CD14-positive monocyte (primary cell): Measurements from ENCODE around the gene MINDY4B. TPM values are rescaled to one million over a fixed set of nuclear protein-coding genes. Genes with fewer than 3 reads are reported as not detected.

Experiments
- DNase-seq, 3 donors: peaks; one replicate each; pipeline ENCODE4 v3.0.0-alpha.2; 2011 to 2022
- H2AFZ ChIP-seq: 2 replicates; pipeline ENCODE4 v1.6.0; 2012; ENCODE audit warnings: mild to moderate bottlenecking, low read depth, low read length, inconsistent platforms; ENCODE audit not compliant: insufficient read depth, poor library complexity, severe bottlenecking
- H3K27ac ChIP-seq, 2 donors: 1 replicate in 1 of 2; 2 replicates in 1 of 2; pipeline ENCODE4 v1.5.1; 2012 to 2013; ENCODE audit warnings: low read length in 2 of 2, control low read depth in 1 of 2, inconsistent platforms in 1 of 2, low read depth in 1 of 2, mild to moderate bottlenecking in 1 of 2
- H3K27me3 ChIP-seq, 2 donors: one replicate each; pipeline versions ENCODE4 v1.6.0 to v1.6.1; 2011 to 2013; ENCODE audit warnings: low read length in 2 of 2; ENCODE audit not compliant: control insufficient read depth in 2 of 2, insufficient read depth in 2 of 2
- H3K36me3 ChIP-seq, 2 donors: replicated peaks in 1 of 2; 1 replicate in 1 of 2; 2 replicates in 1 of 2; pipeline versions ENCODE4 v1.5.1 to v1.6.1; 2012 to 2013; ENCODE audit warnings: low read length in 2 of 2, control low read depth in 1 of 2, inconsistent platforms in 1 of 2, mild to moderate bottlenecking in 1 of 2; ENCODE audit not compliant: insufficient read depth in 2 of 2, control insufficient read depth in 1 of 2
- H3K4me1 ChIP-seq, 2 donors: 1 replicate in 1 of 2; 2 replicates in 1 of 2; pipeline versions ENCODE4 v1.5.1 to v1.6.1; 2012 to 2013; ENCODE audit warnings: low read length in 2 of 2, control low read depth in 1 of 2, inconsistent platforms in 1 of 2, mild to moderate bottlenecking in 1 of 2, moderate library complexity in 1 of 2; ENCODE audit not compliant: insufficient read depth in 2 of 2, control insufficient read depth in 1 of 2
- H3K4me2 ChIP-seq: replicated peaks from 2 replicates; pipeline ENCODE3; 2012; ENCODE audit warnings: low read length, moderate library complexity, mild to moderate bottlenecking; ENCODE audit not compliant: poor library complexity, severe bottlenecking; ENCODE audit errors: extremely low read depth
- H3K4me3 ChIP-seq, 3 experiments: fragments of 200-600 bp in 1 of 3; sonication (generic) in 1 of 3; replicated peaks in 1 of 3; 1 replicate in 2 of 3; 2 replicates in 1 of 3; pipeline ENCODE4 v1.5.1; 2011 to 2013; ENCODE audit warnings: low read length in 3 of 3, mild to moderate bottlenecking in 3 of 3, control low read depth in 2 of 3, low read depth in 2 of 3, inconsistent platforms in 1 of 3, moderate library complexity in 1 of 3
- H3K79me2 ChIP-seq: 2 replicates; pipeline ENCODE4 v1.6.0; 2012; ENCODE audit warnings: mild to moderate bottlenecking, control low read depth, inconsistent platforms, low read length, moderate library complexity; ENCODE audit not compliant: insufficient read depth
- H3K9ac ChIP-seq: 2 replicates; pipeline ENCODE4 v1.6.0; 2017; ENCODE audit warnings: low read length, mild to moderate bottlenecking; ENCODE audit not compliant: insufficient read depth, poor library complexity, severe bottlenecking
- H3K9me3 ChIP-seq, 2 donors: replicated peaks in 1 of 2; 1 replicate in 1 of 2; 2 replicates in 1 of 2; pipeline versions ENCODE4 v1.5.1 to v1.6.1; 2012 to 2013; ENCODE audit warnings: low read length in 2 of 2, control low read depth in 1 of 2; ENCODE audit not compliant: control insufficient read depth in 1 of 2, insufficient read depth in 1 of 2
- H4K20me1 ChIP-seq: 2 replicates; pipeline ENCODE4 v1.6.0; 2012; ENCODE audit warnings: mild to moderate bottlenecking, low read length, control low read depth, moderate library complexity; ENCODE audit not compliant: insufficient read depth
- H3K27ac Mint-ChIP-seq, 7 donors: one replicate each; pipeline ENCODE4 v1.8.0; 2020; ENCODE audit warnings: mild to moderate bottlenecking in 7 of 7, mixed read lengths in 7 of 7, moderate library complexity in 6 of 7, inconsistent platforms in 2 of 7
- H3K27me3 Mint-ChIP-seq, 3 donors: one replicate each; pipeline ENCODE4 v1.8.0; 2021 to 2022; ENCODE audit warnings: low read depth in 3 of 3, mild to moderate bottlenecking in 3 of 3, mixed read lengths in 3 of 3, moderate library complexity in 3 of 3, inconsistent platforms in 1 of 3
- H3K36me3 Mint-ChIP-seq, 2 donors: one replicate each; pipeline ENCODE4 v1.8.0; 2020; ENCODE audit warnings: mixed read lengths in 2 of 2, inconsistent platforms in 1 of 2, mild to moderate bottlenecking in 1 of 2
- H3K4me1 Mint-ChIP-seq: one replicate; pipeline ENCODE4 v1.8.0; 2020; ENCODE audit warnings: mild to moderate bottlenecking, mixed read lengths
- H3K4me3 Mint-ChIP-seq, 2 donors: one replicate each; pipeline ENCODE4 v1.8.0; 2020; ENCODE audit warnings: mild to moderate bottlenecking in 2 of 2, mixed read lengths in 2 of 2, moderate library complexity in 1 of 2
- H3K9me3 Mint-ChIP-seq, 7 donors: one replicate each; pipeline ENCODE4 v1.8.0; 2020 to 2022; ENCODE audit warnings: mixed read lengths in 7 of 7, mild to moderate bottlenecking in 6 of 7, moderate library complexity in 6 of 7, inconsistent platforms in 2 of 7
- WGBS: methylation state at CpG from one replicate; pipeline ENCODE4 v1.1.5; 2013; ENCODE audit warnings: missing lambda C conversion rate; ENCODE audit not compliant: insufficient coverage; 5-methylcytosine and 5-hydroxymethylcytosine counted together
- intact Hi-C, 2 donors: fragments of 100-400 bp; cut with micrococcal nuclease; formaldehyde crosslinking; loops; one replicate each; pipeline versions ENCODE4 v1.15.0 to v1.15.1; 2023
- polyA plus RNA-seq, 3 donors: library from polyadenylated mRNA; depleted of rRNA in 1 of 3; unstranded in 2 of 3; stranded (reverse) in 1 of 3; fragments of 300-500 nt in 2 of 3; fragments of >200 nt in 1 of 3; fragmentation: Illumina TruSeq in 2 of 3; gene quantifications; 1 replicate in 2 of 3; 2 replicates in 1 of 3; pipeline ENCODE4 v1.2.3, GENCODE V29; 2012 to 2021
- TF ChIP-seq, protein P1 (sequence below): fragments of 200-600 bp; IDR thresholded peaks from one replicate; pipeline ENCODE4 v1.8.0; 2022; ENCODE audit warnings: antibody characterized with exemption, mild to moderate bottlenecking

Gene MINDY4B
- polyA plus RNA-seq, 3 donors: not detected

DNA sequence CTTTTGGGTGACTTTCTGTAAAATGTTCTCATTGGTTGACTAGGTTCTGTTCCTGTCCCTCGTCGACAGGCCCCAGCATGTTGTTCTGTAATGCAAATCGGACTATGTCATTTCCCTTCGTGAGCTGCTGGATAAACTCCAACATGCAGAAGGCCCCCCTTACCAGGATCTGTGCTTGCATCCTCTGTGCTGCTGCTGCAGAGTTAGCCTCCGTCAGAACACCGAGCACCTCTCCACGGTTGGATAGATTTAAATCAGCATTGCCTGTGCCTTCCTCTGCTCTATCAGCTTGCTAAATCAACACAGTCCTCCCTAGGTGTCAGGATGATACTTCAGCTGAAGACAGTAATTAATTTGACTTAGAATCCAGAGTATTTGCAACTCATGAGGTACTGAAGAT, 12.7 kb upstream of the MINDY4B start:
- WGBS: 71% methylated on average over 6 of the region's 7 CpGs
- Mint-ChIP-seq H3K36me3 (no peaks in the 10 kb centered on the region), H3K4me1 (peaks cover 10% of the 10 kb centered on the region), H3K4me3 (no peak overlapping the region), H3K27me3 (peaks cover 0 to 3% (median 2%) of the 10 kb centered on the region in 3 donors), H3K27ac (no peak overlapping the region), H3K9me3 (peaks cover 0 to 3% (median 0%) of the 10 kb centered on the region in 7 donors)
- no peak overlapping the region for H3K27ac ChIP-seq
- DNase-seq: no peak
- H2AFZ ChIP-seq: no peak overlapping the region
- TF ChIP-seq, protein P1, sequence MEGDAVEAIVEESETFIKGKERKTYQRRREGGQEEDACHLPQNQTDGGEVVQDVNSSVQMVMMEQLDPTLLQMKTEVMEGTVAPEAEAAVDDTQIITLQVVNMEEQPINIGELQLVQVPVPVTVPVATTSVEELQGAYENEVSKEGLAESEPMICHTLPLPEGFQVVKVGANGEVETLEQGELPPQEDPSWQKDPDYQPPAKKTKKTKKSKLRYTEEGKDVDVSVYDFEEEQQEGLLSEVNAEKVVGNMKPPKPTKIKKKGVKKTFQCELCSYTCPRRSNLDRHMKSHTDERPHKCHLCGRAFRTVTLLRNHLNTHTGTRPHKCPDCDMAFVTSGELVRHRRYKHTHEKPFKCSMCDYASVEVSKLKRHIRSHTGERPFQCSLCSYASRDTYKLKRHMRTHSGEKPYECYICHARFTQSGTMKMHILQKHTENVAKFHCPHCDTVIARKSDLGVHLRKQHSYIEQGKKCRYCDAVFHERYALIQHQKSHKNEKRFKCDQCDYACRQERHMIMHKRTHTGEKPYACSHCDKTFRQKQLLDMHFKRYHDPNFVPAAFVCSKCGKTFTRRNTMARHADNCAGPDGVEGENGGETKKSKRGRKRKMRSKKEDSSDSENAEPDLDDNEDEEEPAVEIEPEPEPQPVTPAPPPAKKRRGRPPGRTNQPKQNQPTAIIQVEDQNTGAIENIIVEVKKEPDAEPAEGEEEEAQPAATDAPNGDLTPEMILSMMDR: no peak
- no peaks in the 10 kb centered on the region for H4K20me1 ChIP-seq
- no peak overlapping the region for H3K4me2 ChIP-seq
- H3K36me3 ChIP-seq: no peaks in the 10 kb centered on the region
- no peaks in the 10 kb centered on the region for H3K27me3 ChIP-seq
- intact Hi-C loops: no loop called here
- H3K79me2 ChIP-seq: no peaks in the 10 kb centered on the region
- no peak overlapping the region for H3K9ac ChIP-seq
- no peaks in the 10 kb centered on the region for H3K9me3 ChIP-seq
- peaks cover 7% of the 10 kb centered on the region in 2 donors for H3K4me1 ChIP-seq
- no peak overlapping the region for H3K4me3 ChIP-seq

DNA sequence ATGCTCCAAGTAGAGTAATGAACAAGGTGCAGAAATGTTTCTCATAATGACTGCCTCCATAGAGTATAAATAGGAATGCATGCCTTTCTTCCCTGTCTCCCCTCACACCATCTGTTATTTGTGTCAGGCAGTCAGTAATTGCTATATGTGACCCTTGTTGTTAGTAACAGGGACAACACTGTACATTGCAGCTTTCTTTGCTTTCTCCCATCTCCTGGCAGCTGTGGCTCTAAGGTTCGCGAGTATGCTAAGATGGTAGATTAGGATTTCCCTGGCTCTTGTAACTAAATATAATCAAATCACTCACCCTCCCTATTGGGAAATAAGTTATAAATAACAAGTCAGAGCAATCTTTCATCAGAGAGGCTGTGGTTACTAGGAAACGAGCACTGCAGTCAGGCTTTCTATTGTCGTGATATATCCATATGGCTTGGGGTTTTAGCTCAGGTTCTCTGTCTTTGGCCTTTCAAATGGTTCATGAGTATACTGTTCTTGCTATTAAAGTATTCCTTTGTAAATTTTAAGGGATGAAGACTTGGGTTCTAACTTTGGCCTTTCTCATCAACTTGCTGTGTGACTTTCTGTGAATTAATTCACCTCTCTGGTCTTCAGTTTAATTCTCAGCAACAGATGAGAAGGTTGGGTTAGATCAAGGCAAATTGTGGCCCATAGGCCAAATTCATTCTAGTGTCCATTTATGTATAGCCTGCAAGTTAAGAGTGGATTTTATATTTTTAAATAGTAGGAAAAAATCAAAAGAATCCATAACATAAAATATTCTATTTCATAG, 8.1 kb upstream of the MINDY4B start:
- Mint-ChIP-seq H3K27me3 (peaks cover 1 to 2% (median 2%) of the 10 kb centered on the region in 3 donors), H3K9me3 (no peaks in the 10 kb centered on the region), H3K36me3 (no peaks in the 10 kb centered on the region), H3K4me1 (peaks cover 22% of the 10 kb centered on the region), H3K4me3 (peak overlapping the region in 1 of 2 donors; percentile 31), H3K27ac (peak overlapping the region in 1 of 7 donors; percentile 77)
- no peaks in the 10 kb centered on the region for H3K79me2 ChIP-seq
- peak overlapping the region; percentile 10 for H2AFZ ChIP-seq
- peak in 1 of 3 donors; percentile 25 for DNase-seq
- H3K27ac ChIP-seq: peak overlapping the region in 1 of 2 donors; percentile 10
- no peaks in the 10 kb centered on the region for H3K9me3 ChIP-seq
- H3K36me3 ChIP-seq: no peaks in the 10 kb centered on the region
- peaks cover 20 to 21% of the 10 kb centered on the region in 2 donors for H3K4me1 ChIP-seq
- no peak overlapping the region for H3K4me2 ChIP-seq
- intact Hi-C loops: no loop called here
- H3K9ac ChIP-seq: no peak overlapping the region
- no peak overlapping the region for H3K4me3 ChIP-seq
- no CpG with 5 or more reads among the region's 4 CpGs for WGBS
- H4K20me1 ChIP-seq: no peaks in the 10 kb centered on the region
- TF ChIP-seq, protein P1: no peak
- no peaks in the 10 kb centered on the region for H3K27me3 ChIP-seq
